Right atrium auricular region (tissue), 2 donors: ENCODE measurements around the gene ASTN2. TPM values are rescaled to one million over a fixed set of nuclear protein-coding genes. Genes with fewer than 3 reads are reported as not detected.

Experiments used
- DNase-seq: peaks from one replicate; pipeline ENCODE4 v3.0.0-alpha.2; 2019; ENCODE audit warnings: low spot score
- H3K27ac ChIP-seq, 2 donors: fragments of 200-600 bp; sonication (generic); 1 replicate in 1 of 2; 2 replicates in 1 of 2; pipeline ENCODE4 v1.5.1; 2016 to 2019
- H3K27me3 ChIP-seq, 2 donors: fragments of 200-600 bp; sonication (generic); one replicate each; pipeline versions ENCODE4 v1.5.1 to v1.6.0; 2017 to 2019
- H3K36me3 ChIP-seq: fragments of 200-600 bp; sonication (generic); one replicate; pipeline ENCODE4 v1.5.1; 2016
- H3K4me1 ChIP-seq, 2 donors: fragments of 200-600 bp; sonication (generic); one replicate each; pipeline versions ENCODE4 v1.5.1 to v1.6.0; 2017 to 2019
- H3K4me3 ChIP-seq, 2 donors: fragments of 200-600 bp; sonication (generic); 1 replicate in 1 of 2; 2 replicates in 1 of 2; pipeline ENCODE4 v1.5.1; 2017 to 2019; ENCODE audit warnings: mild to moderate bottlenecking in 1 of 2, moderate library complexity in 1 of 2
- H3K9me3 ChIP-seq, 2 donors: fragments of 200-600 bp; sonication (generic); one replicate each; pipeline ENCODE4 v1.5.1; 2019
- CTCF ChIP-seq, 2 donors: fragments of 200-600 bp; sonication (generic); IDR thresholded peaks; one replicate each; pipeline ENCODE4 v1.5.1; 2019; ENCODE audit warnings: antibody characterized with exemption in 2 of 2
- total RNA-seq, 2 donors: library from RNA; depleted of rRNA; stranded (reverse); fragments of >200 nt; gene quantifications; one replicate each; pipeline ENCODE4 v1.1.0, GENCODE V29; 2016

ASTN2 gene
- total RNA-seq, 2 donors from 2014 or later, result 11.1 to 32.2 TPM

- no peaks in the 10 kb centered on the region for H3K9me3 ChIP-seq
- H3K4me3 ChIP-seq, result no peak overlapping the region
- TF ChIP-seq CTCF (IDR thresholded peaks at IDR 0.05), result no peak
- no peak overlapping the region for H3K27ac ChIP-seq
- DNase-seq, result no peak
- H3K4me1 ChIP-seq, result no peaks in the 10 kb centered on the region
- H3K36me3 ChIP-seq, result no peaks in the 10 kb centered on the region
- no peaks in the 10 kb centered on the region for H3K27me3 ChIP-seq
Observed at GRCh38 chr9:116434314-116434713, 980.5 kb downstream of the ASTN2 start.

- Histone ChIP-seq H3K4me1 (no peaks in the 10 kb centered on the region), H3K27me3 (no peaks in the 10 kb centered on the region), H3K36me3 (no peaks in the 10 kb centered on the region), H3K4me3 (no peak overlapping the region), H3K27ac (no peak overlapping the region), H3K9me3 (no peaks in the 10 kb centered on the region)
- TF ChIP-seq CTCF (IDR thresholded peaks at IDR 0.05), result no peak
- DNase-seq, result no peak
Observed at GRCh38 chr9:116432051-116432450, 982.8 kb downstream of the ASTN2 start.

GRCh38 chr9:116430849-116431248, 984.0 kb downstream of the ASTN2 start:
- TF ChIP-seq CTCF (IDR thresholded peaks at IDR 0.05), result no peak
- Histone ChIP-seq H3K36me3 (no peaks in the 10 kb centered on the region), H3K27ac (no peak overlapping the region), H3K9me3 (no peaks in the 10 kb centered on the region), H3K27me3 (no peaks in the 10 kb centered on the region), H3K4me1 (no peaks in the 10 kb centered on the region), H3K4me3 (no peak overlapping the region)
- no peak for DNase-seq

- no peak for TF ChIP-seq CTCF (IDR thresholded peaks at IDR 0.05)
- Histone ChIP-seq H3K4me3 (no peak overlapping the region), H3K9me3 (no peaks in the 10 kb centered on the region), H3K36me3 (no peaks in the 10 kb centered on the region), H3K4me1 (no peaks in the 10 kb centered on the region), H3K27me3 (no peaks in the 10 kb centered on the region), H3K27ac (no peak overlapping the region)
- DNase-seq, result no peak
Observed at GRCh38 chr9:116425244-116425643, 989.6 kb downstream of the ASTN2 start.

- H3K4me1 ChIP-seq, result no peaks in the 10 kb centered on the region
- H3K27ac ChIP-seq, result no peak overlapping the region
- no peaks in the 10 kb centered on the region for H3K36me3 ChIP-seq
- no peaks in the 10 kb centered on the region for H3K27me3 ChIP-seq
- H3K4me3 ChIP-seq, result no peak overlapping the region
- no peak for DNase-seq
- H3K9me3 ChIP-seq, result no peaks in the 10 kb centered on the region
- no peak for TF ChIP-seq CTCF (IDR thresholded peaks at IDR 0.05)
Observed at GRCh38 chr9:116423149-116423548, 991.7 kb downstream of the ASTN2 start.
